IMR-90 (cell line): ENCODE results near the gene CDC34. TPM values are rescaled to one million over a fixed set of nuclear protein-coding genes. Genes with fewer than 3 reads are reported as not detected.

Experiments
- ATAC-seq: fragments of 200-7000 bp; cut with Tn5 transposase; 2 replicates; pipeline ENCODE4 v1.9.1; 2020; ENCODE audit warnings: low read depth, mild to moderate bottlenecking, moderate library complexity
- BruUV-seq: library from RNA; stranded (reverse); fragments of 400-500 nt; replicated peaks from 2 replicates; lab custom pipeline; 2021; lab: Mats Ljungman, UMichigan
- CTCF ChIA-PET: fragments of 300-600 bp; formaldehyde crosslinking; extraction: SDS; loops from one replicate; lab custom pipeline; 2021; ENCODE audit warnings: antibody characterized with exemption; lab: Yijun Ruan, JAX
- POLR2A ChIA-PET: fragments of 300-600 bp; sonication (Branson Sonifier 250); formaldehyde crosslinking; loops from one replicate; lab custom pipeline; 2022; ENCODE audit warnings: antibody characterized with exemption; ENCODE audit not compliant: unreplicated experiment; lab: Charles Lee
- DNase-seq: peaks from one replicate; pipeline ENCODE4 v3.0.0; 2013
- H2AFZ ChIP-seq: replicated peaks from 2 replicates; pipeline ENCODE3; 2013; ENCODE audit warnings: low read length, mild to moderate bottlenecking; ENCODE audit not compliant: poor library complexity
- H2AK5ac ChIP-seq: 2 replicates; pipeline ENCODE4 v1.6.1; 2013; ENCODE audit warnings: low read depth, low read length, inconsistent platforms
- H2AK9ac ChIP-seq: replicated peaks from 2 replicates; pipeline ENCODE3; 2013; ENCODE audit warnings: mild to moderate bottlenecking, low read depth, low read length, moderate library complexity; ENCODE audit not compliant: poor library complexity
- H2BK120ac ChIP-seq: 2 replicates; pipeline ENCODE4 v1.6.1; 2013; ENCODE audit warnings: low read depth, low read length, inconsistent platforms
- H2BK15ac ChIP-seq: 3 replicates; pipeline ENCODE4 v1.6.1; 2013; ENCODE audit warnings: low read depth, low read length, inconsistent platforms
- H2BK20ac ChIP-seq: 2 replicates; pipeline ENCODE4 v1.6.1; 2013; ENCODE audit warnings: low read depth, mild to moderate bottlenecking, inconsistent platforms, low read length, moderate library complexity
- H2BK5ac ChIP-seq: 2 replicates; pipeline ENCODE4 v1.6.1; 2013; ENCODE audit warnings: mild to moderate bottlenecking, low read depth, low read length, inconsistent platforms; ENCODE audit not compliant: poor library complexity, severe bottlenecking
- H3K14ac ChIP-seq: replicated peaks from 2 replicates; pipeline ENCODE4 v1.6.1; 2013; ENCODE audit warnings: low read depth, low read length, inconsistent platforms
- H3K18ac ChIP-seq: 2 replicates; pipeline ENCODE4 v1.6.1; 2013; ENCODE audit warnings: low read depth, low read length, control low read depth
- H3K23ac ChIP-seq: 2 replicates; pipeline ENCODE4 v1.6.1; 2013; ENCODE audit warnings: low read depth, low read length, inconsistent platforms
- H3K27ac ChIP-seq: 2 replicates; pipeline ENCODE4 v1.5.1; 2013; ENCODE audit warnings: mild to moderate bottlenecking, control low read depth, low read length; ENCODE audit not compliant: insufficient read depth
- H3K27me3 ChIP-seq: 2 replicates; pipeline ENCODE4 v1.6.1; 2013; ENCODE audit warnings: low read length; ENCODE audit not compliant: control insufficient read depth, insufficient read depth
- H3K36me3 ChIP-seq: 2 replicates; pipeline ENCODE4 v1.6.1; 2013; ENCODE audit warnings: low read length, mixed read lengths; ENCODE audit not compliant: control insufficient read depth, insufficient read depth
- H3K4ac ChIP-seq: 2 replicates; pipeline ENCODE4 v1.6.1; 2013; ENCODE audit warnings: low read depth, low read length, inconsistent platforms
- H3K4me1 ChIP-seq: 2 replicates; pipeline ENCODE4 v1.6.1; 2013; ENCODE audit warnings: low read length, mixed read lengths; ENCODE audit not compliant: control insufficient read depth, insufficient read depth
- H3K4me2 ChIP-seq: 2 replicates; pipeline ENCODE4 v1.6.1; 2013; ENCODE audit warnings: low read depth, mild to moderate bottlenecking, control low read depth, low read length, moderate library complexity
- H3K4me3 ChIP-seq: 2 replicates; pipeline ENCODE4 v1.5.1; 2013; ENCODE audit warnings: low read depth, mild to moderate bottlenecking, control low read depth, low read length, moderate library complexity; ENCODE audit not compliant: insufficient read depth
- H3K56ac ChIP-seq: 2 replicates; pipeline ENCODE4 v1.6.1; 2013; ENCODE audit warnings: low read length, inconsistent platforms; ENCODE audit not compliant: insufficient read depth; ENCODE audit errors: extremely low read depth
- H3K79me1 ChIP-seq, 2 experiments: 2 replicates each; pipeline ENCODE4 v1.6.1; 2013; ENCODE audit warnings: low read length in 2 of 2, inconsistent platforms in 1 of 2, low read depth in 1 of 2
- H3K9ac ChIP-seq: 2 replicates; pipeline ENCODE4 v1.6.1; 2013; ENCODE audit warnings: low read depth, low read length, control low read depth
- H3K9me1 ChIP-seq: 2 replicates; pipeline ENCODE4 v1.6.1; 2013; ENCODE audit warnings: low read length, inconsistent platforms; ENCODE audit not compliant: insufficient read depth
- H3K9me3 ChIP-seq: 2 replicates; pipeline ENCODE4 v1.6.1; 2013; ENCODE audit warnings: low read length; ENCODE audit not compliant: control insufficient read depth, insufficient read depth
- H4K20me1 ChIP-seq: 2 replicates; pipeline ENCODE4 v1.6.1; 2013; ENCODE audit warnings: low read length, inconsistent platforms; ENCODE audit not compliant: insufficient read depth
- H4K5ac ChIP-seq: 2 replicates; pipeline ENCODE4 v1.6.1; 2013; ENCODE audit warnings: mild to moderate bottlenecking, low read depth, low read length, control low read depth
- H4K8ac ChIP-seq, 2 experiments: 2 replicates each; pipeline ENCODE4 v1.6.1; 2013; ENCODE audit warnings: low read depth in 2 of 2, low read length in 2 of 2, control low read depth in 1 of 2, inconsistent platforms in 1 of 2
- H4K91ac ChIP-seq: 2 replicates; pipeline ENCODE4 v1.6.1; 2013; ENCODE audit warnings: low read depth, low read length, inconsistent platforms; ENCODE audit not compliant: insufficient read depth
- FOS ChIP-seq: fragments of 150-350 bp; IDR thresholded peaks from 2 replicates; pipeline ENCODE4 v1.6.1; 2016; ENCODE audit warnings: low read depth, low read length
- MAFK ChIP-seq: IDR thresholded peaks from 2 replicates; pipeline ENCODE4 v1.6.1; 2012; ENCODE audit warnings: low read depth, low read length, improper control_type of control experiment
- NFE2L2 ChIP-seq: fragments of 150-350 bp; IDR thresholded peaks from 2 replicates; pipeline ENCODE4 v1.6.1; 2016; ENCODE audit warnings: low read depth, mild to moderate bottlenecking, low read length
- RCOR1 ChIP-seq: IDR thresholded peaks from 2 replicates; pipeline ENCODE4 v1.6.1; 2012; ENCODE audit warnings: mild to moderate bottlenecking, low read length, improper control_type of control experiment; ENCODE audit not compliant: insufficient replicate concordance
- WGBS, 2 experiments: methylation state at CpG; one replicate each; pipeline versions ENCODE4 v1.1.5 to v1.1.7; 2013; ENCODE audit warnings: missing lambda C conversion rate in 2 of 2; ENCODE audit not compliant: insufficient read length in 1 of 2; ENCODE audit errors: extremely low coverage in 2 of 2; 5-methylcytosine and 5-hydroxymethylcytosine counted together
- dilution Hi-C: fragments of 300-500 bp; cut with HindIII; formaldehyde crosslinking; loops from one replicate; pipeline ENCODE4 v1.14.3; 2018; ENCODE audit warnings: low sequenced_read_pairs; ENCODE audit not compliant: unreplicated experiment
- in situ Hi-C: fragments of 300-500 bp; cut with MboI; formaldehyde crosslinking; loops from 3 replicates; pipeline ENCODE4 v1.14.3; 2019; ENCODE audit warnings: low sequenced_read_pairs, inconsistent platforms, mixed read lengths
- intact Hi-C: fragments of 100-400 bp; cut with micrococcal nuclease; formaldehyde crosslinking; loops from 2 replicates; pipeline ENCODE4 v1.10.0; 2022
- polyA plus RNA-seq, 3 experiments: library from polyadenylated mRNA; depleted of rRNA; stranded (reverse); fragments of >200 nt; gene quantifications; 2 replicates each; pipeline ENCODE4 v1.2.3, GENCODE V29; 2012; ENCODE audit warnings: low replicate concordance in 1 of 3
- total RNA-seq: library from RNA; depleted of rRNA; stranded (reverse); fragments of >200 nt; gene quantifications from 2 replicates; pipeline ENCODE4 v1.2.3, GENCODE V29; 2012
- TF ChIP-seq, protein P1 (sequence below): fragments of 150-350 bp; IDR thresholded peaks from 2 replicates; pipeline ENCODE4 v1.6.1; 2017; ENCODE audit warnings: mild to moderate bottlenecking, antibody characterized with exemption, low read length, low read depth
- TF ChIP-seq, protein P2 (sequence below): conservative IDR thresholded peaks from 2 replicates; pipeline ENCODE4 v1.5.1; 2012; ENCODE audit warnings: mild to moderate bottlenecking, low read depth, low read length, improper control_type of control experiment
- TF ChIP-seq, protein P3 (sequence below): fragments of 150-350 bp; IDR thresholded peaks from 2 replicates; pipeline ENCODE4 v1.6.1; 2016; ENCODE audit warnings: low read depth, mild to moderate bottlenecking, low read length, moderate library complexity, borderline replicate concordance

The CDC34 gene
- total and polyA plus RNA-seq, 2 of the 4 experiments (the other 2 are of a cell fraction): 35.7 to 68.9 TPM

DNA sequence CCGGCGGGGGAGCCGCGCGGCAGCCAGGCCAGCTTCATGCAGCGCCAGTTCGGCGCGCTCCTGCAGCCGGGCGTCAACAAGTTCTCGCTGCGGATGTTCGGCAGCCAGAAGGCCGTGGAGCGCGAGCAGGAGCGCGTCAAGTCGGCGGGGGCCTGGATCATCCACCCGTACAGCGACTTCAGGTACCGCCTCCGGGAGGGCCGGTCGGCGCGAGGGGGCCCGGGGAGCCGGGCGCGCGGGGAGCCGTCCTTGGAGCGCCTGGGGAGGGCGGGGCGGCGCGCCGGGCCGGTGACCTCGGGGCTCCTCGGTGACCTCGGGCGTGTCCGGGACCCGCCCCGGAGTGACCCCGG, 58.8 kb downstream of the CDC34 start:
- H2BK20ac ChIP-seq: no peak overlapping the region
- H3K79me1 ChIP-seq: no peaks in the 10 kb centered on the region
- intact Hi-C loops (no loop called here), in situ Hi-C loops (no loop called here), dilution Hi-C loops (no loop called here)
- H4K8ac ChIP-seq: no peak overlapping the region
- H4K20me1 ChIP-seq: peaks cover 32% of the 10 kb centered on the region
- H3K36me3 ChIP-seq: no peaks in the 10 kb centered on the region
- no peak overlapping the region for H2BK15ac ChIP-seq
- H2AK9ac ChIP-seq: no peak overlapping the region
- H2AK5ac ChIP-seq: no peak overlapping the region
- no peak overlapping the region for H4K5ac ChIP-seq
- peak overlapping the region; percentile 36 for H3K4me3 ChIP-seq
- H3K23ac ChIP-seq: no peak overlapping the region
- no peak overlapping the region for H3K18ac ChIP-seq
- no peak overlapping the region for H2BK5ac ChIP-seq
- ChIA-PET CTCF (no interaction called here), POLR2A (no interaction called here)
- no peaks in the 10 kb centered on the region for H3K9me3 ChIP-seq
- no peak overlapping the region for H4K91ac ChIP-seq
- peaks cover 24% of the 10 kb centered on the region for H3K27me3 ChIP-seq
- no peak overlapping the region for H3K56ac ChIP-seq
- peak; percentile 19 for ATAC-seq
- H3K4me2 ChIP-seq: peak overlapping the region; percentile 64
- peak overlapping the region; percentile 61 for H2AFZ ChIP-seq
- no peak overlapping the region for H3K9ac ChIP-seq
- peak; percentile 30 for DNase-seq
- H3K9me1 ChIP-seq: no peaks in the 10 kb centered on the region
- TF ChIP-seq FOS (no peak), MAFK (no peak), RCOR1 (no peak), NFE2L2 (no peak)
- TF ChIP-seq, protein P1, sequence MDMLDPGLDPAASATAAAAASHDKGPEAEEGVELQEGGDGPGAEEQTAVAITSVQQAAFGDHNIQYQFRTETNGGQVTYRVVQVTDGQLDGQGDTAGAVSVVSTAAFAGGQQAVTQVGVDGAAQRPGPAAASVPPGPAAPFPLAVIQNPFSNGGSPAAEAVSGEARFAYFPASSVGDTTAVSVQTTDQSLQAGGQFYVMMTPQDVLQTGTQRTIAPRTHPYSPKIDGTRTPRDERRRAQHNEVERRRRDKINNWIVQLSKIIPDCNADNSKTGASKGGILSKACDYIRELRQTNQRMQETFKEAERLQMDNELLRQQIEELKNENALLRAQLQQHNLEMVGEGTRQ: no peak
- TF ChIP-seq, protein P2, sequence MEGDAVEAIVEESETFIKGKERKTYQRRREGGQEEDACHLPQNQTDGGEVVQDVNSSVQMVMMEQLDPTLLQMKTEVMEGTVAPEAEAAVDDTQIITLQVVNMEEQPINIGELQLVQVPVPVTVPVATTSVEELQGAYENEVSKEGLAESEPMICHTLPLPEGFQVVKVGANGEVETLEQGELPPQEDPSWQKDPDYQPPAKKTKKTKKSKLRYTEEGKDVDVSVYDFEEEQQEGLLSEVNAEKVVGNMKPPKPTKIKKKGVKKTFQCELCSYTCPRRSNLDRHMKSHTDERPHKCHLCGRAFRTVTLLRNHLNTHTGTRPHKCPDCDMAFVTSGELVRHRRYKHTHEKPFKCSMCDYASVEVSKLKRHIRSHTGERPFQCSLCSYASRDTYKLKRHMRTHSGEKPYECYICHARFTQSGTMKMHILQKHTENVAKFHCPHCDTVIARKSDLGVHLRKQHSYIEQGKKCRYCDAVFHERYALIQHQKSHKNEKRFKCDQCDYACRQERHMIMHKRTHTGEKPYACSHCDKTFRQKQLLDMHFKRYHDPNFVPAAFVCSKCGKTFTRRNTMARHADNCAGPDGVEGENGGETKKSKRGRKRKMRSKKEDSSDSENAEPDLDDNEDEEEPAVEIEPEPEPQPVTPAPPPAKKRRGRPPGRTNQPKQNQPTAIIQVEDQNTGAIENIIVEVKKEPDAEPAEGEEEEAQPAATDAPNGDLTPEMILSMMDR: no peak
- TF ChIP-seq, protein P3, sequence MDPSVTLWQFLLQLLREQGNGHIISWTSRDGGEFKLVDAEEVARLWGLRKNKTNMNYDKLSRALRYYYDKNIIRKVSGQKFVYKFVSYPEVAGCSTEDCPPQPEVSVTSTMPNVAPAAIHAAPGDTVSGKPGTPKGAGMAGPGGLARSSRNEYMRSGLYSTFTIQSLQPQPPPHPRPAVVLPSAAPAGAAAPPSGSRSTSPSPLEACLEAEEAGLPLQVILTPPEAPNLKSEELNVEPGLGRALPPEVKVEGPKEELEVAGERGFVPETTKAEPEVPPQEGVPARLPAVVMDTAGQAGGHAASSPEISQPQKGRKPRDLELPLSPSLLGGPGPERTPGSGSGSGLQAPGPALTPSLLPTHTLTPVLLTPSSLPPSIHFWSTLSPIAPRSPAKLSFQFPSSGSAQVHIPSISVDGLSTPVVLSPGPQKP: no peak
- peaks cover 5% of the 10 kb centered on the region for H3K4me1 ChIP-seq
- H3K14ac ChIP-seq: no peak overlapping the region
- BruUV-seq: no TSS peak
- WGBS, 2 experiments: 0% methylated on average over 42 of the region's 50 CpGs; no CpG with 5 or more reads in 1 of the 2 experiments
- no peak overlapping the region for H3K4ac ChIP-seq
- H3K27ac ChIP-seq: no peak overlapping the region
- H2BK120ac ChIP-seq: no peak overlapping the region
